K562 (cell line): ENCODE data around the gene PHF24. TPM values are rescaled to one million over a fixed set of nuclear protein-coding genes. Genes with fewer than 3 reads are reported as not detected.

Source experiments
- ATAC-seq: fragments of 200-7000 bp; cut with Tn5 transposase; 3 replicates; pipeline ENCODE4 v1.9.1; 2020; ENCODE audit warnings: moderate library complexity
- BruUV-seq: library from RNA; stranded (reverse); fragments of 400-500 nt; replicated peaks from 2 replicates; lab custom pipeline; 2021; lab: Mats Ljungman, UMichigan
- CTCF ChIA-PET: fragments of 300-600 bp; formaldehyde crosslinking; extraction: SDS; loops from one replicate; lab custom pipeline; 2021; ENCODE audit warnings: low intra/inter-chr PET ratio; lab: Yijun Ruan, JAX
- POLR2A ChIA-PET: fragments of 300-600, 350-650 bp; sonication (Branson Sonifier 250); formaldehyde crosslinking; extraction: SDS; loops from one replicate; lab custom pipeline; 2021; ENCODE audit warnings: antibody characterized with exemption, inconsistent platforms; lab: Yijun Ruan, JAX
- DNase-seq, 4 experiments: peaks; one replicate each; pipeline versions ENCODE4 v3.0.0 to v3.0.0-alpha.2; 2011 to 2018; ENCODE audit warnings: low spot score in 3 of 4, mixed read lengths in 3 of 4; ENCODE audit errors: extremely low read depth in 1 of 4
- FAIRE-seq: peaks from 2 replicates; lab custom pipeline; 2011; peaks lifted over from hg19 to GRCh38; lab: Jason Lieb, UNC
- H2AFZ ChIP-seq: 2 replicates; pipeline ENCODE4 v1.6.0; 2011; ENCODE audit warnings: low read depth, low read length, control low read depth, inconsistent platforms
- H3K27ac ChIP-seq: fragments of 200-600 bp; 3 replicates; pipeline ENCODE4 v1.8.0; 2011; ENCODE audit warnings: low read depth, mild to moderate bottlenecking, control low read depth, inconsistent platforms, low read length, moderate library complexity, mixed read lengths; ENCODE audit errors: extremely low read depth
- H3K27me3 ChIP-seq, 2 experiments: fragments of 300-600 bp in 1 of 2; 2 replicates in 1 of 2; 3 replicates in 1 of 2; pipeline versions ENCODE4 v1.6.0 to v1.8.0; 2011; ENCODE audit warnings: inconsistent platforms in 2 of 2, low read length in 2 of 2, mild to moderate bottlenecking in 1 of 2, mixed read lengths in 1 of 2, moderate library complexity in 1 of 2; ENCODE audit not compliant: control insufficient read depth in 2 of 2, insufficient read depth in 2 of 2
- H3K36me3 ChIP-seq: fragments of 300-600 bp; 3 replicates; pipeline ENCODE4 v1.8.0; 2011; ENCODE audit warnings: mild to moderate bottlenecking, low read length, inconsistent platforms; ENCODE audit not compliant: control insufficient read depth, insufficient read depth
- H3K4me1 ChIP-seq, 2 experiments: fragments of 200-600 bp in 1 of 2; replicated peaks in 1 of 2; 2 replicates in 1 of 2; 3 replicates in 1 of 2; pipeline versions ENCODE4 v1.5.1 to v1.8.0; 2011; ENCODE audit warnings: inconsistent platforms in 2 of 2, low read length in 2 of 2, mild to moderate bottlenecking in 1 of 2, mixed read lengths in 1 of 2, moderate library complexity in 1 of 2; ENCODE audit not compliant: control insufficient read depth in 2 of 2, insufficient read depth in 2 of 2
- H3K4me2 ChIP-seq: 2 replicates; pipeline ENCODE4 v1.6.1; 2011; ENCODE audit warnings: low read length, control low read depth, inconsistent platforms, mixed read lengths; ENCODE audit not compliant: insufficient read depth
- H3K4me3 ChIP-seq: fragments of 200-600 bp; sonication (generic), shearing (Covaris generic); 2 replicates; pipeline ENCODE4 v1.5.1; 2016; ENCODE audit warnings: control low read depth, inconsistent platforms
- H3K79me2 ChIP-seq: fragments of 200-600 bp; 3 replicates; pipeline ENCODE4 v1.8.0; 2011; ENCODE audit warnings: low read length, inconsistent platforms; ENCODE audit not compliant: control insufficient read depth, insufficient read depth
- H3K9ac ChIP-seq, 2 experiments: 2 replicates each; pipeline versions ENCODE4 v1.6.0 to v1.6.1; 2011; ENCODE audit warnings: low read depth in 2 of 2, low read length in 2 of 2, control low read depth in 1 of 2, inconsistent platforms in 1 of 2, mild to moderate bottlenecking in 1 of 2, mixed read lengths in 1 of 2; ENCODE audit not compliant: insufficient read depth in 1 of 2
- H3K9me1 ChIP-seq: one replicate; pipeline ENCODE4 v1.6.0; 2011; ENCODE audit warnings: inconsistent platforms, mild to moderate bottlenecking, low read length, moderate library complexity; ENCODE audit not compliant: control insufficient read depth, insufficient read depth
- H3K9me3 ChIP-seq: replicated peaks from 2 replicates; pipeline ENCODE4 v1.5.1; 2011; ENCODE audit warnings: low read depth, low read length, inconsistent platforms; ENCODE audit not compliant: control insufficient read depth, insufficient read depth
- H4K20me1 ChIP-seq: replicated peaks from 2 replicates; pipeline ENCODE4 v1.6.1; 2011; ENCODE audit warnings: low read length, inconsistent platforms, mixed read lengths; ENCODE audit not compliant: control insufficient read depth, insufficient read depth
- C11orf30 ChIP-seq: fragments of 450-650 bp; IDR thresholded peaks from 2 replicates; pipeline ENCODE4 v1.6.1; 2016; ENCODE audit warnings: low read depth, mild to moderate bottlenecking
- DNMT1 ChIP-seq: fragments of 450-650 bp; IDR thresholded peaks from 2 replicates; pipeline ENCODE4 v1.6.1; 2016; ENCODE audit warnings: antibody characterized with exemption, mild to moderate bottlenecking
- ELF1 ChIP-seq: fragments of 200-800 bp; sonication (Bioruptor generic); IDR thresholded peaks from 2 replicates; pipeline ENCODE4 v1.6.1; 2016; ENCODE audit warnings: missing genetic modification characterization, missing compliant biosample characterization
- FOS ChIP-seq: IDR thresholded peaks from 3 replicates; pipeline ENCODE4 v1.6.1; 2011; ENCODE audit not compliant: insufficient read length; ENCODE audit errors: extremely low read depth
- KLF1 ChIP-seq: fragments of 450-650 bp; IDR thresholded peaks from 2 replicates; pipeline ENCODE4 v1.6.1; 2016; ENCODE audit warnings: missing genetic modification characterization, missing compliant biosample characterization
- TAF9B ChIP-seq: fragments of 450-650 bp; IDR thresholded peaks from 2 replicates; pipeline ENCODE4 v1.6.1; 2018; ENCODE audit warnings: mild to moderate bottlenecking; ENCODE audit not compliant: partially characterized antibody
- USF1 ChIP-seq: sonication (generic); formaldehyde crosslinking; IDR thresholded peaks from 2 replicates; pipeline ENCODE4 v1.9.0; 2022; ENCODE audit warnings: mild to moderate bottlenecking, missing genetic modification reagents
- ZFX ChIP-seq: sonication (generic); formaldehyde crosslinking; IDR thresholded peaks from 2 replicates; pipeline ENCODE4 v1.8.0; 2022; ENCODE audit warnings: mild to moderate bottlenecking, missing genetic modification reagents, moderate library complexity
- ZNF253 ChIP-seq: fragments of 250-450 bp; sonication (Bioruptor Pico); conservative IDR thresholded peaks from 2 replicates; pipeline ENCODE4 v1.6.1; 2021; ENCODE audit warnings: mild to moderate bottlenecking
- ZNF316 ChIP-seq: fragments of 450-650 bp; IDR thresholded peaks from 2 replicates; pipeline ENCODE4 v1.6.1; 2016
- ZNF76 ChIP-seq: fragments of 250-450 bp; sonication (Bioruptor Pico); IDR thresholded peaks from 2 replicates; pipeline ENCODE4 v1.4.0; 2020; ENCODE audit warnings: mild to moderate bottlenecking, moderate library complexity, borderline replicate concordance
- WGBS: fragments of 100-300 bp; shearing (Covaris generic); methylation state at CpG from one replicate; pipeline ENCODE4 v1.1.6; 2016; ENCODE audit warnings: low coverage, mixed read lengths; ENCODE audit not compliant: insufficient coverage; ENCODE audit errors: missing lambda C conversion rate; 5-methylcytosine and 5-hydroxymethylcytosine counted together
- in situ Hi-C: fragments of 300-500 bp; cut with MboI; formaldehyde crosslinking; loops from 4 replicates; pipeline ENCODE4 v1.15.0; 2018; ENCODE audit warnings: inconsistent platforms, mixed read lengths
- intact Hi-C: fragments of 100-400 bp; cut with micrococcal nuclease; formaldehyde crosslinking; loops from 2 replicates; pipeline ENCODE4 v1.14.2; 2022
- polyA plus RNA-seq, 8 experiments: library from polyadenylated mRNA; depleted of rRNA in 4 of 8; stranded (reverse) in 5 of 8; unstranded in 3 of 8; fragments of >200 nt; fragmentation: Nextera tagmentation in 2 of 8; fragmentation: Illumina TruSeq in 1 of 8; extraction: Ambion mirVana in 2 of 8; extraction: Trizol in 1 of 8; gene quantifications; 2 replicates each; pipeline versions ENCODE4 v1.2.1 to v1.2.3, GENCODE V29; 2011 to 2014; ENCODE audit warnings: inconsistent platforms in 1 of 8, missing spikeins in 1 of 8
- total RNA-seq, 7 experiments: library from RNA; depleted of rRNA in 6 of 7; stranded (reverse); fragments of >200 nt in 6 of 7; fragmentation: Illumina TruSeq in 2 of 7; extraction: Trizol in 2 of 7; gene quantifications; 2 replicates each; pipeline versions ENCODE4 v1.2.1 to v1.2.3, GENCODE V29; 2011 to 2021; ENCODE audit warnings: low replicate concordance in 1 of 7
- TF ChIP-seq, protein P1 (sequence below), 2 experiments: fragments of 250-450 bp in 1 of 2; fragments of 450-650 bp in 1 of 2; sonication (Bioruptor Pico) in 1 of 2; IDR thresholded peaks; 2 replicates each; pipeline versions ENCODE4 v1.6.1 to v1.8.0; 2016 to 2021; ENCODE audit warnings: mild to moderate bottlenecking in 2 of 2, moderate library complexity in 2 of 2, missing compliant biosample characterization in 1 of 2, missing genetic modification characterization in 1 of 2

Gene PHF24
- total and polyA plus RNA-seq, 9 of the 15 experiments (the other 6 are each of a cell fraction or from before 2014, with no cell fraction given): 0.01 TPM; not detected in 7

DNA sequence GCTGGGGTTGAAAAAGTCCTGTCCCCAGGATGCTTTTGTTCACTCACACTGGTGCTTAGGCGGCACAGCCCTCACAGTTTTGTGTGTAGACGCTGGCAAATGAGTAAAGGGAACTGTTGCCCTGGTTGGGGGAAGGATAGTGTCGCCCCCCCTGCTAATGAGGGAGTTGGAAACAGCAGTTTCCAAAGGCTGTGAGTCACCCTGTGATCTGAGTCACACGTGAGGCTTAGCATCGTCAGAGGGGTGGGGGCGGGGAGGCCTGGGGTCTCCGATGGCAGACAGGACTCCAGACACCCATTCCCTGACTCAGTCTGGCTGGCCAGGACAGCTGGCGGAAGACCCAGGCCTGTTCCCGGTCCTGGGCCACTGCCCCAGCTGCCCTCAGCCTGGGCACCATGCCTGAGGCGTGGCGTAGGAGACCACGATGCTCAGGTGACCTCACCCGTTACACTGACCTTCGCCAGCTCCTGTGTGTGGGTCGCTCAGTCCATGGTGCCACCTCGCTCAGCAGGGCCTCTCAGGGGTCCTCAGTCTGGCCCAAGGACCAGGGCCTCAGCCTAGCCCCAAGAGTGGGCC lies 34.4 kb downstream of the PHF24 start (continued):
- TF ChIP-seq USF1 (CRISPR knock-in tag): peak; percentile 70
- no peak for TF ChIP-seq ZNF76
- TF ChIP-seq FOS: peak; percentile 45
- TF ChIP-seq, protein P1, sequence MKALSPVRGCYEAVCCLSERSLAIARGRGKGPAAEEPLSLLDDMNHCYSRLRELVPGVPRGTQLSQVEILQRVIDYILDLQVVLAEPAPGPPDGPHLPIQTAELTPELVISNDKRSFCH (CRISPR knock-in tag; IDR thresholded peaks at IDR 0.05): no peak
- TF ChIP-seq, protein P1 (tag; IDR thresholded peaks at IDR 0.05): no peak
- no peak for TF ChIP-seq TAF9B
- TF ChIP-seq ELF1 (tag): no peak

DNA sequence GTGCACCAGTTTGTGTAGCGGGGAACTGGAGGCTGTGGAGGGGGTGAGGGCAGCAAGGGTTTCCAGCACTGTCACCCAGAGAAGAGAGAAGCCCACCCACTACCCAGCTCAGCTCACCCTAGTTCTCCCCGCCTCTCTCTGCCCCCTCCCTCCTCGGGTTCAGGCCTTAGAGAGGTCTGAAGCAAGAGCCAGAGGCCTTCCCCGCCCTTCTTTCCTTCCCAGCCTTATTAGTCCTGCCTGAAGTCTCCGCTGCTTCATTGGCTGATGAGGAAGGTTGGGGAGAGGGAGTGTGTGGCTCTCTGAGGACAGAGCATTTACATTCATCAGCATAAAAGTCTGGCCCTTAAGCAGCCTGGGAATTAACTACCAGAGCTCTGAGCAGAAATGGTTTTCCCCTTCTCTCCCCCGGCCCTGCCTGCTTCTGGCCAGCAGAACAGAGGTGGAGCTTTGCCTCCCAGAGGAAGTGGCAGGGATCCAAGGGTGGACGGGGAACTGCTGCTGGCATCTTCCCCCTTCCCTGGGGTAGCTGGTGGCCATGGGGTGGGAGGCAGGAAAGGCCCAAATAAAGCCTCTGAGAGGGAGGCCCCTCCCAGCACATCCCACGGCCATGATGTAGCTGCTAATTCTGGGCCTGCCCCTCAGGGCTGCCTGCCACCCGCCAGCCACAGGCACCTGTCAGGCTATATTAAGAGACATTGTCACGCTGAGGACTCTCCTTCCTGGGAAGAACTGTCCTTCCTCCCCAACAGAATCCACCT lies 35.6 kb downstream of the PHF24 start:
- ChIA-PET CTCF (interaction anchor here (1.2 kb wide), 1 partner anchor 94 kb away, joined by 3 read pairs; no protein-coding TSS in a partner anchor), POLR2A (interaction anchor here (0.6 kb wide), 1 partner anchor 28 kb away, joined by 3 read pairs; no protein-coding TSS in a partner anchor)
- peaks cover 9% of the 10 kb centered on the region for H3K9me1 ChIP-seq
- H3K27ac ChIP-seq: peak overlapping the region; percentile 79; the same call in 2 of the 3 replicates
- TF ChIP-seq C11orf30 (peak; percentile 31; the same call in 1 of the 2 replicates), KLF1 (tag) (no peak), ZFX (CRISPR knock-in tag) (peak; percentile 40), DNMT1 (no peak), ZNF316 (peak; percentile 35; the same call in 1 of the 2 replicates), ZNF253 (CRISPR knock-in tag) (0 out of 2 replicates have a peak, but pooled peaks have one; percentile 37)
- no peaks in the 10 kb centered on the region for H4K20me1 ChIP-seq
- peaks cover 63 to 64% of the 10 kb centered on the region in 2 experiments for H3K4me1 ChIP-seq
- H2AFZ ChIP-seq: no peak overlapping the region
- in situ Hi-C loops (no loop called here), intact Hi-C loops (no loop called here)
- H3K36me3 ChIP-seq: peaks cover 5% of the 10 kb centered on the region; the same call in 2 of the 3 replicates
- H3K27me3 ChIP-seq: no peaks in the 10 kb centered on the region
- H3K9me3 ChIP-seq: no peaks in the 10 kb centered on the region
- H3K4me2 ChIP-seq: peak overlapping the region; percentile 27
- DNase-seq (no peak), ATAC-seq (no peak), FAIRE-seq (no peak)
- no TSS peak for BruUV-seq
- 30% methylated on average over 8 of the region's 10 CpGs for WGBS
- H3K79me2 ChIP-seq: no peaks in the 10 kb centered on the region; the same call in 2 of the 3 replicates
- peak overlapping the region in 1 of 2 experiments; percentile 0; a peak in 1 of 4 replicates for H3K9ac ChIP-seq
- no peak overlapping the region for H3K4me3 ChIP-seq
